Islet of Langerhans (tissue), 1 donor: ENCODE results near the gene DCHS2.

Experiments
- FAIRE-seq: peaks from one replicate; lab custom pipeline; 2011; peaks lifted over from hg19 to GRCh38; lab: Jason Lieb, UNC

Gene DCHS2, protein sequence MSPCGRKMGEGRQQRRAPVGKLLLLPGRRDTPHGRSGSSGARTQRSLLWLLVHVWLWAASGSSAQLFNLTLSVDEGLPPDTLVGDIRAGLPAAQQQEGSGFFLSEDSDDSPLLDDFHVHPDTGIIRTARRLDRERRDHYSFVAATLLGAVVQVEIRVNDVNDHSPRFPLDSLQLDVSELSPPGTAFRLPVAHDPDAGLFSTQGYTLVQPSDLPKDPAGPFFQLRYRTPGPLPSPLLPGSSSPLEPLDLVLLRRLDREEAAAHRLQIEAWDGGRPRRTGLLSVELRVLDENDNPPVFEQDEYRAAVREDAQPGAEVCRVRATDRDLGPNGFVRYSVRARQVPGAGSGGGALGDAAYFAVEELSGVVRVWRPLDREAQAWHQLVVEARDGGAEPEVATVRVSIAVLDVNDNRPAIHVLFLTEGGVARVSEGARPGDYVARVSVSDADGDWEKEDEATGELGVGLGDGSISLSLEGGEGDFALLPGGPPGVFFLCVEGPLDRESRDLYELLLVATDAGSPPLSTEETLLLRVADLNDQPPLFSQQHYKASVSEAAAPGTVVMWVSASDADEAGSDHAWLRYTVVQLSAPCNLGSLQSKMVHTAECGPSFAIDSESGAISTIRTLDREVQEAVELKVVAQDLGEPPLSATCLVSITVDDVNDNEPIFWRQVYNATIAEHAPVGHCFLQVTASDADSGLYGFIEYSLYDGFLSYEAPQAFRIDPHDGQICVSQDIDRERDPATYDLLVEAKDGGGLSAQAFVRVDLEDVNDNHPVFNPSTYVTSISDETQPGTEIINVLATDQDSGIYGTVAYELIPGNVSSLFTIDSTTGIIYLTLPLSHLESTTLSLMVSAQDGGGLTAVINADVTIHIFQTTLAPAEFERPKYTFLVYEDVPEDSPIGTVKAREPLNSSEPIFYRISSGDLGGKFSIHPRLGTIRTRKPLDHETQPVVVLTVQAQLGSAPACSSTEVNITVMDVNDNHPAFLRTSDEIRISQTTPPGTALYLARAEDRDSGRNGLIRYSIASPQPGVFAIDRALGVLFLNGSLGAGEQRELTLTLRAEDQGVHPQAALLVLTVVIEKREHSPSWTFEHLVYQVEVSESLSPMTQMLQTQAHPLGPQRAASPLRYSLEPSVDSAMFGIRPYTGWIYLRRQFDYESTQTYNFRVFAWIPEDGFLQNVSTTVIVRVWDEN (N-terminal part only)

DNA sequence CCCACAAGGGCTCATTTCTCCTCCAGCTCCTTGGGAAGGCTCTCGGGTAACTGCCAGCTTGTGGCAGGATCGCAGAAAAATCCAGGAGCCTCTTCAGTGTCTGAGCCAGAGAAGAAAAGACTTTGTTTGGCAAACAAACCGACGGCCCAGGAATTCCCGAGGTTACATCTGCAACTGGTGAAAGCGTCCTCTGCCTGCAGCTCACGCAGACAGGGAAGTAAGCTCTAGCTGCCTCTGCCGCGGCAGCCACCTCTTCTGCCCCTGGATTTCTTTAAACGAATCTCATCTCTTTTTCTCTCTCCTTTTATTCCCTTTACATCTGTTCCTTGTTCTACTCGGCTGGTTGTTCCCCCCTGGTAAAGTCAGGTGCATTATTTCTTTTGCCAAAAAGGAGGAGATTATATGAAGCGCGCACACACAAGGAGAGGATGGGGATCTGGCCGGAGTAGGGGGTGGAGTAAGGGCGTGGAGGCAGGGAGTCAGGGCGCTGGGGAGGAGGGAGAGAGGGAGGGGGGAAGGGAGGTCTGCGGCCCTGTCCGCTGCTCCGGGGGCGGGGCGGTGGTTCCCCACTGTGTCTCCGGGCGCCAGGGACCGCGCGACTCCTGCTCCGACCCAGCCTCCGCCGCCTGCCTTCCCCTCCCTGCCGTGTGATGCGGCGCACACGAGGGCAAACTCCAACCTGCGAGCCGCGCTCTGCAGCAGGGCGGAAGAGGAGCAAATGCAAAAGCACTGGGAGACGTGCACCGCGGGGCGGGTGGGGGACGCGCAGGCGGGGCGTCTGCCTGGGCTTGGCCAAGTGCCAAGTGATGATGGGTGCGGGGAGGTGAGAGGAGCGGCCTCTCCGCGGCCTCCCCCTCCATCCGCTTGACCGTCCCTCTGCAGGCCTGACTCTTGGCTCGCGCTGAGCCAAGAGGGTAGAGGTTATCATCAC, at the start of gene DCHS2:
Gene DCHS2, minus strand, starts transcription at position 459 of the 931 bp plus-strand sequence. Its CDS starts 444 bp downstream, at position 15.
- FAIRE-seq = no peak

DNA sequence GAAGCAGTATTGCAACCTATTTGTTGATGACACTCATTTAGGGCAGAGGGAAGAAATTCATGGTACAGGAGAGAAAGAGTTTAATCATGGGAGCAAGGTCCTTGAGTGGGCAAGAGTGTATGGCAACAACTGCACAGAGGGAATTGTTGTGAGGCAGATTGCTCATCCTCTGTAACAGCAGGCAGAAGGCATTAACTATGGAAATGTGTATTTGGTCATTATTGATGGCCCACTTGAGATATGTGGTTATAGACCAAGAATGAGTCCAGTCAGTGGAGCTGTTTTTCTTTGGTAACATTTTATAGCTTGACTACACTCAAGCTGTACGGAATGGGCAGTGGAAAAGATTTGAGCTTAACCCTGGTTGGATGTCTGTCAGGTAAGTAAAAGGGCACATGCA, 42.7 kb upstream of the DCHS2 start:
- FAIRE-seq = no peak

DNA sequence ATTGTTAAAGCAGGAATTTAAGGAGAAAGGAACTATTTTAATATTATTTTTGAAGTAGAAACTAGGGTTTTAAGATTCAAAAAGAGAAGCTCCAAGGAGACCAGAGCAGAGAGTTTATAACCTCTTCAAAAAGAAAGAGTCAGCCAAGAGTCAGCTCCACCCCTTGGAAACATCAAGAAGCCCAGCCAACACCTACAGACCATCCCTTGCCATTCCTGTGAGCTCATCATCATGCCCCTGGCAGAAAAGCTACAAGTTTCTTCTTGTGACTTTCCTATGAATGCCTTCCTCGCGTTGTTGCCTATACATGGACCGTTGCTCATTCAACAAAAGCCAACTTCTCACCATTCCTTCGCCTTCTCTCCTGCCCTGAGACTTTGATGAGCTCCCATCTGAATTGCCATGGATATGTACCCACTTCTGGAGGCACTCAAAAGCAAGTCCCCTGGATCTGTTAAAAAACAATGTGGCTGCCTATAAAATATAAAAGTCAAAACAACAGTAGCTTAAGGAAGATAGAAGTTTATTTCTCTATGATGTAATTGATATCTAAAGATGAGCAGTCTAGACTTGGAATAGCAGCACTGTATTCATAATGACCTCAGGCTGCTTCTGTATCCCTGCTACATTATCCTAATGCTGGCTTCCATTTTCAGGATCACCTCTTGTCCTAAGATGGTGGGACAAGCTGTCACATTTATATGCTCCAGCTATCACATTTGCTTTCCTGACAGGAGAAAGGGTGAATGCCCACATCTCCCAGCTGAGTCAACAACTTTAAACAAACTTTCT, 38.3 kb upstream of the DCHS2 start:
- no peak for FAIRE-seq

DNA sequence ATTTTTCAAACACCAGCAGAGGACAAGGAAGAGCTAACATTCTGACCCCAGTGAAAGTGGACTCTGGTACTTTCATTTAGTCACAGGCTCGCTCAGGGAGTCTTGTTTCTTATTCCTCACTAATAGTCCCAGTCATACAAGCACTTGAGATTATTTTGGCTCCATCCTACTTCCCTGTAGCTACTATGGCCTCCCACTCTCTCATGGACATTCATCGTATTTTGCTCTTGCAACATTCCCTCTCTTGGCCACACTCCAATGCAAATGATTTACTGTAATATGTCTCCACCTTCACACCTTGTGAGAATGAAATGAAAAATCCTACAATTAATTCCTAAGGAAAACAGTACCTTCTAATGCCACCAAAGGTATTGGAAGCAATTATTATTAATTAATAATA, 37.3 kb upstream of the DCHS2 start:
- FAIRE-seq = no peak

DNA sequence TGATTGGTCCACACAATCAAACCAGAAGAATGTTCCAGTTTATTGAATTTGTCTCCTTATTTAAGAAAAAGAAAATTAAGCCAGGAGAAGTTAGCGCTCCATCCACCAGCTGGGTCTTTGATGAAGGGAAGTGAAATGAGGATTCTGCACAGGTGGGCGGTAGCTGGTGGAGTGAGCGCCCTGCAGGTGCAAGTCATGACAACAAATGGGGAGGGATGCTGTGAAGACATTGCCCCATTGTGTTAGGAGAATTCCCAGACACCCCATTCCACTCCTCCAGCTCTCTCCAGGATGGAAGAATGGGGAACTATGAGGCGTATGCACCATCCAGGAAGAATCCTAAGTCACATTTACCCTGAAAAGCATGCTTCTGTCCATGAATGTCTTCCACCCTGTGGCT, 35.7 kb upstream of the DCHS2 start:
- no peak for FAIRE-seq

DNA sequence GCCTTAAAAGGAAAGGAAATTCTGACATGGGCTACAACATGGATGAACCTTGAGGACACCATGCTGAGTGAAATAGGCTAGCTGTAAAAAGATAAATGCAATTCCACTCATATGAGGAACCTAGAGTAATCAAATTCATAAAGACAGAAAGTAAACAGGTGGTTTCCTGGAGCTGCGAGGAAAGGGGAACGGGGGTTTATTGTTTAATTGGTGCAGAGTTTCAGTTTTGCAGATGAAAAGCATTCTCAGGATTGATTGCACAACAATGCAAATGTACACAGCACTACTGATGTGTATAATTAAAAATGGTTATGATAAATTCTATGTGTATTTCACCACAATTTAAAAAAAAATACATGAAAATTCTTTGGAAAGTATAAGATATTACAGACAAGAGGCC, 34.6 kb upstream of the DCHS2 start:
- no peak for FAIRE-seq

DNA sequence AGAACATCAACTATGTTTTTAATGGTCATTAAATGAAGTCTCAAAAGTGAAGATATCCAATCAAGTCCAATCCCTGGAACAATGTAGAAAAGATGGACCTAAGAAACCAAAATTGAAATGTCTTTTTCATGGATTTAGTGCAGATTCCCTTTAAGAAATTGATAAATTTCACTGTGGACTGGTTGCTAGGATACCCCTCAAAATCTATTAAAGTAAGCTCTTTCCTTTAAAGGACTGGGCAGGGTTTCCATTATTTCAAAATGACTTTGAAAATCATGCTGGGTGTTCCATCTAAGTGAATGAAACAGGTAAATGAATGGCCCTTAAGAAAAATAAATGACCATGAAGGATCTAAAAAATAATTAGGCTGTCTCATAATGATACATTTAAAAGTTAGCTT, 30.0 kb upstream of the DCHS2 start:
- no peak for FAIRE-seq

DNA sequence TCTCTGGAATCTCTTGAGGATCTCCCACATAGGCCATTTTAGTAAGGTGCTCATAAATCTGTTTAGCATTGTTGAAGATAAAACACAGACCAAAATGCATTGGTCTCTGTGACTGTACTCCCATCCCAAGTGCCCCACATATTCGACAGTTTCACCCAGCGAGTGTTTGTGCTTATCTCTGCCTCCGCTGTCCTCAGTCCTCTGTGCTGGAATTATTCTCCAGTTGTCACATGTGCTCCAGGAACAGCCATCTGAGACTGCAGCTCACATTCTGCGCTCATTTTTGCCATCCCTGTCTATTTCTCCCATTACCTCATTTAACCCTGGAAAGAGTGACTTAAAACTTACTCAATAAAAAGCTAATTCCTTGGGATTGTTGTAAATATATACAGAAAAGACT, 27.6 kb upstream of the DCHS2 start:
- no peak for FAIRE-seq

DNA sequence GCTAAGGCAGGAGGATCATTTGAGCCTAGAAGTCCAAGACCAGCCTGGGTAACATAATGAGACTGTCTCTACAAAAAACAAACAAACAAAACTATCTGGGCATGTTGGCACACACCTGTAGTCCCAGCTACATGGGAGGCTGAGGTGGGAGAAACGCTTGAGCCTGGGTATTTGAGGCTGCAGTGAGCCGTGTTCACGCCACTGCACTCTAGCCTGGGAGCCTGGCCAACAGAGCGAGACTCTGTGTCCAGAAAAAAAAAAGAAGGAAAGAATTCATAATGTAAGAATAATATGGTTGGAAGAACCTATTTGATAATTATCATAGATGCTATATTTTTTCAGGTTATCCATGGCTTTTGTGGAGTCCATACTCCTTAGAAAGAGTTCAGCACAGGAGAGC, 26.0 kb upstream of the DCHS2 start:
- FAIRE-seq = no peak

DNA sequence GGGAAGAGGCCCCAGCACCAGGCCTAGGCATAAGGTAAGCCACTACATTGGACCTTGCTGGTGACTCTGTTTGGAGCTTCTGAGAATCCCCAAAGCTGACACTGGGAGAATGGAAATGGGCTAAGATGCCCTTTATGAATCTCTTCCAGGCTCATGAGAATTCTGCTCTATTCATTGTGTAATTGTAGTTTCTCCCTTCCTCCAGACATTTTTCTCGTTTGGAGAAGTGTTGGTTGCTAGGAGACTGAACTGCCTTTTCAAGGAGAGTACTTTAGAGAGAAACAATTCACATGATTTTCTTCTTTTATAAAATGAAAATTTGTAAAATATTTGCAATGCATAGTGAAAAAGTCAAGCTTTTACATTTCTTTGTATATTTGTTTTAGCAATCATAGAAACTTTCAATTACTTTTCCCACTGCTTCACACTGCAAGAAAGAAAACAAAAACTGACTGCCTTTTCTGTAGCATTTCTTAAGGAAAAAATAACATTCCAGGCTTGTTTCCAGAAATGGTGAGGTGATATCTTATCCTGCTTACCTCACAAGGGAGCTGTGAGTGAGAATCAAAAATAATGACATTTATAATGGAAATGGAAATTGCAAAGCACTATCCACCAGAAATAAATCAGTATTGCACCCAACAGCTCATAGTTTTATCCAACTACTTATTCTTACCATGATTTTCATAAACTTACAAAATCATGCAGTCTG, 24.9 kb upstream of the DCHS2 start:
- FAIRE-seq = no peak

DNA sequence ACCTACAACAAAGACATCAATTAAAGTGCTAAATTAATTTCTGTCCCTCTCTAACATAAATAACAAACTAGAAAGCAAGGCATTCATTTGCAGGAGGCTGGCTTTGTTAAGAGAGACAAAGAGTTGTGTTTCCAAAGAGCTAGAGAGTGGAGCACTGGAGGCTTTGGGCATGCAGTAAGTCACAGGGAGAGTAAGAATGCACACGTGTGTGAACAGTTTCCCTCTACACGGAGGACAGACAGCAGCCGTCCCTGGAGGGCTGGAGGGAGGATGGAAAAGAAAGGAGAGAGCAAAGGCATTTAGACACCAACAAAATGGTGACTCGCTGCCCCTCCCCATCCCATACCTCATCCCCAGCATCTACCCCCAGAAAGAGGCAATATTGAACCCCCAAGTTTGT, 20.4 kb upstream of the DCHS2 start:
- FAIRE-seq = no peak

DNA sequence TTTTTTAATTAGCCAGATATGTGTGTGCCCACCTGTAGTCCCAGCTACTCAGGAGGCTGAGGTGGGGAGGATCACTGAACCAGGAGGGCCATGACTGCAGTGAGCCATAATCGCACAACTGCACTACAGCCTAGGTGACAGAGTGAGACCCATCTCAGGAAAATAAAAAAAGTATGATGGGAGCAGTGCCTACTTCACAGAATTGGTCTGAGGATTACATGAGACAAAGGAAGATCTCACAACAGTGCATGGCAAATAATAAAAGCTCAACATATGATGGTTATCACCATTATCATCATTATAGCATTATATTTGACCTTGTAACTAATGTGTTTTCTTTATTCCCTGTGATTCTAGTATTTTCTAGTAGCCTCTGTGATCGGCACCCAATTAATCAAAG, 19.9 kb upstream of the DCHS2 start:
- no peak for FAIRE-seq

DNA sequence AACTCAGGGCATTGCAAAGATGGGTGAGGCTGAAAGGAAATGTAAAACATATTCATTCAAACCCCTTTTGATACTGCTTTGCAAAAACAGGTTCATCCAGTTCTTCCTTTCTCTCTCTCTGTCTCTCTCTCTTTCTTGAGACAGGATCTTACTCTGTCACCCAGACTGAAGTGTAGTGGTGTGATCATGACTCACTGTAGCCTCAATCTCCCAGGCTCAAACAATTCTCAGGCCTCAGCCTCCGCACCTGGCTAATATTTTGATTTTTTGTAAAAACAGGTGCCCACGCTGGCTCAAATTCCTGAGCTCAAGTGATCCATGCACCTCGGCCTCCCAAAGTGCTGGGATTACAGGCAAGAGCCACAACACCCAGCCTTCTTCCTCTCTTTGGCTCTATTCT, 15.6 kb upstream of the DCHS2 start:
- no peak for FAIRE-seq

DNA sequence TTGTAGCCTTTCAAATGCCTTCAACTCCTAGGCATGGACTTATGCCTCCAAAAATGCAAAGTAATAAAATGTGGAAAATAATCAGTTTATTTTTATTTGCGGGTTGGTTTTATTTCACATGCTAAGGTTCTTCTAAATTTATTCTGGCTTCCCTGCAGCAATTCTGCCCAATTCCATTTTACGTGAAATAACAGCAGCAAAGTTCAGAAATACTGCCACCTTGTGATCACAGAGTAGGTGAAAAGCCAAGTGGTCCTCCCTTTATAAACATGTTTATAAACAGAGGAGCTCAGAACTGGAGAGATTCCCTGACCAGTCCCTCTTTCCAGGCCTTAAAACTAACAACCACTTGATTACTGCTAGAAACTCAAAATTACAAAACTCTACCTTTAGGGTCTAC, 14.7 kb upstream of the DCHS2 start:
- FAIRE-seq = no peak

DNA sequence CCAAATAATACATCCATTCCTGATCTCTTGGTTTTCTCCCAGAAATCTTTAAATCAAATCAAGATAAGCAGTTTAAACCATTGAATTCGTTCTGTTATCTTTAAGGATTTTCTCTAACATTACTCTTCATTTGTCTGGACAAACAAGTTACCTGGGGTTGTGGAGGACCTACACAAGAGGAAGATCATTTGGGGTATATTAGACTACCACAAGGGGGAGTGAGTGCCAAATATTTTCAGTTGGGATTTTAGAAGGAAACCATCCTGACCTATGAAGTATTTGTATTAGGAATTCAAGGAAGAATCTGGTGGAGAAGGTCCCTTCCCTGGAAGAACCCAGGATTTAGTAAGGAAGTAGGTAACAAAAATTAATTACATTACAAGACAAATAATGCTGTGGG, 12.0 kb upstream of the DCHS2 start:
- FAIRE-seq = no peak

DNA sequence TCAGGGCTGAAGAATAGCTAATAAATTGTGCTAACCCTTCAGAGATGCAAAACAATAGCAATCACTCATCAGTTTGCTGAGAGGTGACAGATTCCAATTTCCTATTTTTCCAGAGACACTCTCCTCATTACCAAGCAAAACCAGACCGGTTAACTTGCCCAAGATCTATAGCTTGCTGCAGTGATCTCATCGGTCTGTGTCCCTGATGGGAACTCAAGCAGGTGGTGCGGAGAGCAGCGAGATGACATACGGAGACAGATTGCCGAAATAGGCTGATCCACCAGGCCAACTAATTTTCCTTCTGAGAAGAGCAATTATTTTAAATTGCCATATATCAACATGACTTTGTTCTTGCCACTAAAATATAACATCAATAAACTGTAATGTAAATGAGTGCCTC, 10.5 kb upstream of the DCHS2 start:
- FAIRE-seq = no peak

DNA sequence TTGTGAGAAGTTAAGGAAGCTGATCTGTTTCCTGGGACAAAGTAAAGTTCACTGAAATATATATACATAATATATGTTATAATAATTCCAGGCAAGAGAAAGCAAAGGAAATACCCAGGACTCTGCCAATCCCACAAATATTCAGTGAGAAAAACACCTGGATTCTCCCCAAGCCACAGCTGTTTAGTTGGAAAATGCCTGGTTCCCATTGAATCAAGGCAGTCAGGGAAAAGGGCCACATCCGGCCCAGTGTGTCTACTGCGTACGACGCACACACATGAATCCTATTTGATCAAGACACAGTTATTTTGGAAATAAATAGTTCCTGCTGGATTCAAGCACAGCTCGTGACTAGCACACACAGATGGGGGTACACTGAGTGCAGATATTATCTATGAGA, 6.3 kb upstream of the DCHS2 start:
- FAIRE-seq = no peak

DNA sequence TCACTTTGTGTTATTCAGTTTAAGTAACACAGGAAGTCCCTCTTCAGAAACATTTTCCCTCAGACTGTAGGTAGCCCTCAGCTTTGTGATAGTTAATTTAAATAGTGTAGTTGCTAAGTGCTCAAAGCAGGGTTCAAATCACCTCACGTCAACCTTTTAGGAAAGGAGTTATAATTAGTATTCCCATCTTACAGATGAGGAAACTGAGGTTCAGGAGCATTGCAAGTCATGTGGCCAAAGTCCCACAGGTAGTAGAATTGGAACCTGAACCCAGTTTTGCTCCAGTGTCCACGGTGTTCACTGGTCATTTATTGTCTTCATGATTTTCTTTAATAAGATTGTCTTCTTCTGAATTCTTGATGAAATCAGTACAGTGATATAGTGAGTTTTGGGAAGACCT, 4.3 kb upstream of the DCHS2 start:
- no peak for FAIRE-seq

DNA sequence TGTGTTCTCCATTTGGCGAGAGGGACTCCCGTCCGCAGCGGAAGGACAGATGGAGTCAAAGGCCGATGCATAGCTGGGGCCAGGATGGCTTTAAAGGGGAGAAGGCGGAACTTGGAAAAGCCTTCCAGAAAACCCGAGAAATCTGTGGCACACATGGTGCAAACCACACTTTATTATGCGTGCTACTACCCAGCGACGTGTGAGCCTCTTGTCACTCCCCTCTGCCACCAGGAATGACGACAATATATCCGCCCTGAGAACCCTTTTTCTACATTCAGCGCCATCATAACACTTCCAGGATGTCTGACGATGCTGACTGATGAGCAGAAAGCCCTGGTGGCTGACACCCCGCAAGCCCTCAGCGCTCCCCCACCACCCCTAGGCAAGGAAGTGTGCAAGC, 689 bp upstream of the DCHS2 start:
- no peak for FAIRE-seq

DNA sequence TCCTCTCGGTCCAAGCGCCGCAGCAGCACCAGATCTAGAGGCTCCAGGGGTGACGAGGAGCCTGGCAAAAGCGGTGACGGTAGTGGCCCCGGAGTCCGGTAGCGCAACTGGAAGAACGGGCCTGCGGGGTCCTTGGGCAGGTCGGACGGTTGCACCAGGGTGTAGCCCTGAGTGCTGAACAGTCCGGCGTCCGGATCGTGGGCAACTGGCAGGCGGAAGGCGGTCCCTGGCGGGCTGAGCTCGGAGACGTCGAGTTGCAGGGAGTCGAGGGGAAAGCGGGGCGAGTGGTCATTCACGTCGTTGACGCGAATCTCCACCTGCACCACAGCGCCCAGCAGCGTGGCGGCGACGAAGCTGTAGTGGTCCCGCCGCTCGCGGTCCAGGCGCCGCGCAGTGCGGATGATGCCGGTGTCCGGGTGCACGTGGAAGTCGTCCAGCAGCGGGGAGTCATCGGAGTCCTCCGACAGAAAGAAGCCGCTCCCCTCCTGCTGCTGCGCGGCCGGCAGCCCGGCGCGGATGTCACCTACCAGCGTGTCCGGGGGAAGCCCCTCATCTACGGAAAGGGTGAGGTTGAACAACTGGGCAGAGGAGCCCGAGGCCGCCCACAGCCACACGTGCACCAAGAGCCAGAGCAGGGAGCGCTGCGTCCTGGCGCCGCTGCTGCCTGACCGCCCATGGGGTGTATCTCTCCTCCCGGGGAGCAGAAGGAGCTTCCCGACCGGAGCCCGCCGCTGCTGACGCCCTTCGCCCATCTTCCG, 837 bp downstream of the DCHS2 start:
- no peak for FAIRE-seq
